Measurements from ENCODE around the gene CEACAM20.
"Not testable (repeated sequence)": the region's sequence is repeated elsewhere in the genome, so short reads cannot be mapped to it uniquely, and the experiment has no call there.

The CEACAM20 gene

GRCh38 chr19:44544031-44544430 lies 14.6 kb upstream of the CEACAM20 start:
- DNase-seq, result no peak

- DNase-seq, result no peak
Observed at GRCh38 chr19:44542671-44543070, 13.2 kb upstream of the CEACAM20 start.

- DNase-seq, result no peak
Observed at GRCh38 chr19:44540736-44541135, 11.3 kb upstream of the CEACAM20 start.

- no peak for DNase-seq
Observed at GRCh38 chr19:44539991-44540390, 10.5 kb upstream of the CEACAM20 start.

- no peak for DNase-seq
Observed at GRCh38 chr19:44539236-44539826, 9.9 kb upstream of the CEACAM20 start.

- DNase-seq, result not testable (repeated sequence)
Observed at GRCh38 chr19:44535361-44535760, 5.9 kb upstream of the CEACAM20 start.

- no peak for DNase-seq
Observed at GRCh38 chr19:44532819-44533218, 3.3 kb upstream of the CEACAM20 start.

GRCh38 chr19:44530777-44531176 lies 1.3 kb upstream of the CEACAM20 start:
- no peak for DNase-seq

GRCh38 chr19:44527554-44527953 lies 1.9 kb downstream of the CEACAM20 start:
- no peak for DNase-seq

- DNase-seq, result no peak
Observed at GRCh38 chr19:44525721-44526430, 3.6 kb downstream of the CEACAM20 start.

- DNase-seq, result no peak
Observed at GRCh38 chr19:44521370-44521769, 8.1 kb downstream of the CEACAM20 start.

GRCh38 chr19:44517146-44517545 lies 12.3 kb downstream of the CEACAM20 start:
- no peak for DNase-seq

- no peak for DNase-seq
Observed at GRCh38 chr19:44515907-44516306, 13.6 kb downstream of the CEACAM20 start.

GRCh38 chr19:44515031-44515430 lies 14.4 kb downstream of the CEACAM20 start:
- DNase-seq, result no peak

GRCh38 chr19:44512326-44513298 lies 16.9 kb downstream of the CEACAM20 start:
- no peak for DNase-seq

- DNase-seq, result no peak
Observed at GRCh38 chr19:44509478-44509877, 20.0 kb downstream of the CEACAM20 start.

GRCh38 chr19:44499962-44500949 lies 29.2 kb downstream of the CEACAM20 start, which contains the start of gene ZNF180:
Gene ZNF180, minus strand, starts transcription at chr19:44500522. Its CDS starts 3,188 bp downstream, at chr19:44497334.
- peak; percentile 82 for DNase-seq

GRCh38 chr19:44499559-44499958 lies 29.9 kb downstream of the CEACAM20 start:
- DNase-seq, result no peak

GRCh38 chr19:44498988-44499387 lies 30.5 kb downstream of the CEACAM20 start:
- no peak for DNase-seq

GRCh38 chr19:44496711-44497110 lies 32.8 kb downstream of the CEACAM20 start:
- DNase-seq, result no peak

- DNase-seq, result no peak
Observed at GRCh38 chr19:44476559-44477408, 52.7 kb downstream of the CEACAM20 start.
